HUES64 (cell line): ENCODE data around the gene STAT4.
A peak's percentile ranks its signal among the peaks of the same experiment; 100 is the strongest.

Experiments used
- H3K27ac ChIP-seq: 2 replicates; pipeline ENCODE4 v1.7.0; 2013; ENCODE audit warnings: low read depth, low read length, inconsistent platforms
- H3K27me3 ChIP-seq: 2 replicates; pipeline ENCODE4 v1.6.1; 2013; ENCODE audit warnings: mild to moderate bottlenecking, low read length; ENCODE audit not compliant: insufficient read depth
- H3K36me3 ChIP-seq: 2 replicates; pipeline ENCODE4 v1.6.1; 2013; ENCODE audit warnings: mild to moderate bottlenecking, low read length; ENCODE audit not compliant: insufficient read depth
- H3K4me1 ChIP-seq: 2 replicates; pipeline ENCODE4 v1.6.1; 2013; ENCODE audit warnings: mild to moderate bottlenecking, low read length, moderate library complexity; ENCODE audit not compliant: insufficient read depth
- H3K4me3 ChIP-seq: 2 replicates; pipeline ENCODE4 v1.5.1; 2013; ENCODE audit warnings: mild to moderate bottlenecking, low read length, moderate library complexity
- H3K9ac ChIP-seq: 2 replicates; pipeline ENCODE4 v1.6.1; 2013; ENCODE audit warnings: mild to moderate bottlenecking, low read depth, low read length
- H3K9me3 ChIP-seq: 2 replicates; pipeline ENCODE4 v1.6.1; 2013; ENCODE audit warnings: low read depth, low read length; ENCODE audit not compliant: insufficient read depth
- whole genome bisulfite sequencing: fragments of 150-250, 120-280 bp; methylation state at CpG from one replicate; pipeline ENCODE4 v1.1.7; 2013; ENCODE audit warnings: missing lambda C conversion rate; 5-methylcytosine and 5-hydroxymethylcytosine counted together

Gene STAT4

GRCh38 chr2:191174442-191174841 is 23.6 kb upstream of the STAT4 start:
- Histone ChIP-seq H3K4me1 (peaks cover 13% of the 10 kb centered on the region), H3K36me3 (no peaks in the 10 kb centered on the region), H3K4me3 (no peak overlapping the region), H3K9ac (no peak overlapping the region), H3K9me3 (no peaks in the 10 kb centered on the region), H3K27ac (peak overlapping the region; percentile 28; the same call in 1 of the 2 replicates), H3K27me3 (no peaks in the 10 kb centered on the region)
- 64% methylated on average over 3 of the region's 3 CpGs for WGBS

- no peak overlapping the region for H3K9ac ChIP-seq
- H3K36me3 ChIP-seq = no peaks in the 10 kb centered on the region
- H3K9me3 ChIP-seq = no peaks in the 10 kb centered on the region
- WGBS = 92% methylated on average over 2 of the region's 3 CpGs
- peaks cover 13% of the 10 kb centered on the region for H3K4me1 ChIP-seq
- no peaks in the 10 kb centered on the region for H3K27me3 ChIP-seq
- no peak overlapping the region for H3K4me3 ChIP-seq
- no peak overlapping the region for H3K27ac ChIP-seq
These were observed 22.4 kb upstream of the STAT4 start for GRCh38 chr2:191173206-191173605.

GRCh38 chr2:191171708-191172355 is 21.0 kb upstream of the STAT4 start:
- Histone ChIP-seq H3K27ac (no peak overlapping the region), H3K4me1 (peaks cover 13% of the 10 kb centered on the region), H3K9me3 (no peaks in the 10 kb centered on the region), H3K27me3 (no peaks in the 10 kb centered on the region), H3K9ac (no peak overlapping the region), H3K36me3 (no peaks in the 10 kb centered on the region), H3K4me3 (no peak overlapping the region)
- WGBS = 93% methylated on average over 2 of the region's 2 CpGs

GRCh38 chr2:191171286-191171685 is 20.5 kb upstream of the STAT4 start:
- no peaks in the 10 kb centered on the region for H3K27me3 ChIP-seq
- no peak overlapping the region for H3K9ac ChIP-seq
- H3K36me3 ChIP-seq = no peaks in the 10 kb centered on the region
- WGBS = 91% methylated on average over 2 of the region's 2 CpGs
- peaks cover 13% of the 10 kb centered on the region for H3K4me1 ChIP-seq
- no peak overlapping the region for H3K4me3 ChIP-seq
- H3K9me3 ChIP-seq = no peaks in the 10 kb centered on the region
- 0 out of 2 replicates have a peak overlapping the region, but pooled peaks have one; percentile 6 for H3K27ac ChIP-seq

- Histone ChIP-seq H3K36me3 (no peaks in the 10 kb centered on the region), H3K4me1 (peaks cover 13% of the 10 kb centered on the region), H3K4me3 (no peak overlapping the region), H3K9me3 (no peaks in the 10 kb centered on the region), H3K9ac (no peak overlapping the region), H3K27me3 (no peaks in the 10 kb centered on the region), H3K27ac (no peak overlapping the region)
- 99% methylated on average over 3 of the region's 3 CpGs for WGBS
These were observed 20.0 kb upstream of the STAT4 start for GRCh38 chr2:191170773-191171172.

- Histone ChIP-seq H3K9me3 (no peaks in the 10 kb centered on the region), H3K4me1 (peaks cover 13% of the 10 kb centered on the region), H3K27me3 (no peaks in the 10 kb centered on the region), H3K36me3 (no peaks in the 10 kb centered on the region), H3K4me3 (no peak overlapping the region), H3K27ac (no peak overlapping the region), H3K9ac (no peak overlapping the region)
- WGBS = 58% methylated on average over 1 of the region's 1 CpG
These were observed 19.5 kb upstream of the STAT4 start for GRCh38 chr2:191170301-191170636.

- no peaks in the 10 kb centered on the region for H3K9me3 ChIP-seq
- no peak overlapping the region for H3K27ac ChIP-seq
- no peaks in the 10 kb centered on the region for H3K27me3 ChIP-seq
- no peak overlapping the region for H3K4me3 ChIP-seq
- H3K9ac ChIP-seq = no peak overlapping the region
- WGBS = 89% methylated on average over 5 of the region's 5 CpGs
- no peaks in the 10 kb centered on the region for H3K36me3 ChIP-seq
- H3K4me1 ChIP-seq = peaks cover 9% of the 10 kb centered on the region
These were observed 18.9 kb upstream of the STAT4 start for GRCh38 chr2:191169456-191170300.

- 97% methylated on average over 1 of the region's 2 CpGs for WGBS
- Histone ChIP-seq H3K9ac (no peak overlapping the region), H3K4me1 (no peaks in the 10 kb centered on the region; the same call in 1 of the 2 replicates), H3K9me3 (no peaks in the 10 kb centered on the region), H3K27ac (no peak overlapping the region), H3K4me3 (no peak overlapping the region), H3K27me3 (no peaks in the 10 kb centered on the region), H3K36me3 (no peaks in the 10 kb centered on the region)
These were observed 17.0 kb upstream of the STAT4 start for GRCh38 chr2:191167766-191168165.

GRCh38 chr2:191166756-191167445 is 16.1 kb upstream of the STAT4 start:
- Histone ChIP-seq H3K9me3 (no peaks in the 10 kb centered on the region), H3K4me3 (no peak overlapping the region), H3K4me1 (no peaks in the 10 kb centered on the region; the same call in 1 of the 2 replicates), H3K27ac (no peak overlapping the region; the same call in 1 of the 2 replicates), H3K27me3 (no peaks in the 10 kb centered on the region), H3K9ac (no peak overlapping the region), H3K36me3 (no peaks in the 10 kb centered on the region)
- 89% methylated on average over 3 of the region's 4 CpGs for WGBS

- WGBS = 89% methylated on average over 3 of the region's 4 CpGs
- H3K4me1 ChIP-seq = no peaks in the 10 kb centered on the region
- no peak overlapping the region for H3K9ac ChIP-seq
- no peaks in the 10 kb centered on the region for H3K36me3 ChIP-seq
- no peak overlapping the region for H3K27ac ChIP-seq
- H3K4me3 ChIP-seq = no peak overlapping the region
- H3K9me3 ChIP-seq = no peaks in the 10 kb centered on the region
- H3K27me3 ChIP-seq = no peaks in the 10 kb centered on the region
These were observed 15.4 kb upstream of the STAT4 start for GRCh38 chr2:191166111-191166755.

- Histone ChIP-seq H3K9me3 (no peaks in the 10 kb centered on the region), H3K9ac (no peak overlapping the region), H3K4me1 (no peaks in the 10 kb centered on the region), H3K27ac (no peak overlapping the region), H3K36me3 (no peaks in the 10 kb centered on the region), H3K27me3 (no peaks in the 10 kb centered on the region), H3K4me3 (no peak overlapping the region)
- 26% methylated on average over 5 of the region's 5 CpGs for WGBS
These were observed 14.4 kb upstream of the STAT4 start for GRCh38 chr2:191165176-191165643.
